GM21360 (cell line): ENCODE measurements around the gene PPIA.

Experiments
- ATAC-seq: cut with Tn5 transposase; IDR thresholded peaks from one replicate; pipeline ENCODE4 v1.9.1; 2021; ENCODE audit warnings: mild to moderate bottlenecking, moderate library complexity; ENCODE audit not compliant: unreplicated experiment

The PPIA gene

GRCh38 chr7:44796504-44797328 is at the start of gene PPIA:
Gene PPIA (plus strand): TSS chr7:44796681. CDS start chr7:44796725, 44 bp downstream.
- ATAC-seq = peak; percentile 78

- ATAC-seq = peak; percentile 57
Observed at GRCh38 chr7:44748045-44748947, 48.2 kb upstream of the PPIA start, which contains the start of gene ZMIZ2. Gene ZMIZ2 (plus strand): TSS chr7:44748847. CDS start chr7:44756250, 7,403 bp downstream.

- ATAC-seq = peak; percentile 12
Observed at GRCh38 chr7:44748948-44749731, 47.3 kb upstream of the PPIA start.

GRCh38 chr7:44749992-44750391 is 46.5 kb upstream of the PPIA start:
- no peak for ATAC-seq

GRCh38 chr7:44750424-44750823 is 46.1 kb upstream of the PPIA start:
- ATAC-seq = no peak

GRCh38 chr7:44750921-44751571 is 45.4 kb upstream of the PPIA start:
- peak; percentile 48 for ATAC-seq

GRCh38 chr7:44752822-44753221 is 43.7 kb upstream of the PPIA start:
- no peak for ATAC-seq

GRCh38 chr7:44754802-44755697 is 41.4 kb upstream of the PPIA start:
- ATAC-seq = no peak

- no peak for ATAC-seq
Observed at GRCh38 chr7:44755698-44756627, 40.5 kb upstream of the PPIA start.

GRCh38 chr7:44756904-44757303 is 39.6 kb upstream of the PPIA start:
- ATAC-seq = no peak

GRCh38 chr7:44757311-44757710 is 39.2 kb upstream of the PPIA start:
- ATAC-seq = no peak

GRCh38 chr7:44757739-44758138 is 38.7 kb upstream of the PPIA start:
- ATAC-seq = no peak

GRCh38 chr7:44759246-44759645 is 37.2 kb upstream of the PPIA start:
- ATAC-seq = no peak

- ATAC-seq = no peak
Observed at GRCh38 chr7:44760034-44760580, 36.4 kb upstream of the PPIA start.

- no peak for ATAC-seq
Observed at GRCh38 chr7:44761207-44762161, 35.0 kb upstream of the PPIA start.

- ATAC-seq = no peak
Observed at GRCh38 chr7:44762300-44762699, 34.2 kb upstream of the PPIA start.
